Renal pelvis (tissue), 4 donors: Measurements from ENCODE around the gene KRT82. TPM values are rescaled to one million over a fixed set of nuclear protein-coding genes. Genes with fewer than 3 reads are reported as not detected.
A peak's percentile ranks its signal among the peaks of the same experiment; 100 is the strongest.

Experiments
- DNase-seq: peaks from one replicate; pipeline ENCODE4 v3.0.0-alpha.2; 2013
- polyA plus RNA-seq, 3 donors: library from polyadenylated mRNA; unstranded; fragments of 120-200 nt; gene quantifications; one replicate each; pipeline ENCODE4 v1.2.1, GENCODE V29; 2013; ENCODE audit not compliant: insufficient read length in 3 of 3

Gene KRT82
- polyA plus RNA-seq, 3 donors, result not detected

- DNase-seq, result no peak
These were observed 30.1 kb upstream of the KRT82 start for GRCh38 chr12:52436000-52436827.

GRCh38 chr12:52435659-52435999, 29.5 kb upstream of the KRT82 start:
- DNase-seq, result no peak

- DNase-seq, result no peak
These were observed 28.8 kb upstream of the KRT82 start for GRCh38 chr12:52434760-52435530.

GRCh38 chr12:52434081-52434733, 28.1 kb upstream of the KRT82 start, which contains the start of gene KRT75:
Gene KRT75 (minus strand): TSS chr12:52434371. CDS start chr12:52434304, 67 bp downstream.
- no peak for DNase-seq

GRCh38 chr12:52433501-52434080, 27.5 kb upstream of the KRT82 start:
- no peak for DNase-seq

GRCh38 chr12:52432559-52433207, 26.5 kb upstream of the KRT82 start:
- DNase-seq, result no peak

- DNase-seq, result no peak
These were observed 22.0 kb upstream of the KRT82 start for GRCh38 chr12:52428121-52428520.

- no peak for DNase-seq
These were observed 20.9 kb upstream of the KRT82 start for GRCh38 chr12:52427083-52427482.

GRCh38 chr12:52426034-52426433, 19.9 kb upstream of the KRT82 start:
- DNase-seq, result no peak

- DNase-seq, result no peak
These were observed 19.3 kb upstream of the KRT82 start for GRCh38 chr12:52425466-52425865.

GRCh38 chr12:52423661-52424500, 17.7 kb upstream of the KRT82 start:
- DNase-seq, result no peak

- DNase-seq, result no peak
These were observed 16.9 kb upstream of the KRT82 start for GRCh38 chr12:52423035-52423434.

- DNase-seq, result no peak
These were observed 13.5 kb upstream of the KRT82 start for GRCh38 chr12:52419656-52420055.

- DNase-seq, result no peak
These were observed 12.5 kb upstream of the KRT82 start for GRCh38 chr12:52418576-52419110.

- no peak for DNase-seq
These were observed 11.6 kb upstream of the KRT82 start for GRCh38 chr12:52417740-52418139.

GRCh38 chr12:52416795-52417194, 10.7 kb upstream of the KRT82 start:
- no peak for DNase-seq

- DNase-seq, result peak; percentile 60
These were observed 10.0 kb upstream of the KRT82 start for GRCh38 chr12:52415870-52416750.

GRCh38 chr12:52414936-52415335, 8.8 kb upstream of the KRT82 start:
- DNase-seq, result no peak

- no peak for DNase-seq
These were observed 7.7 kb upstream of the KRT82 start for GRCh38 chr12:52413782-52414345.
